Keratinocyte (primary cell): Measurements from ENCODE around the gene DIP2B. TPM values are rescaled to one million over a fixed set of nuclear protein-coding genes. Genes with fewer than 3 reads are reported as not detected.
"Not testable (repeated sequence)": the region's sequence is repeated elsewhere in the genome, so short reads cannot be mapped to it uniquely, and the experiment has no call there.

Source experiments
- DNase-seq: peaks from one replicate; pipeline ENCODE4 v3.0.0-alpha.2; 2011; ENCODE audit warnings: low read depth, missing footprints, low spot score
- FAIRE-seq: peaks from 2 replicates; lab custom pipeline; 2011; peaks lifted over from hg19 to GRCh38; lab: Jason Lieb, UNC
- H2AFZ ChIP-seq: 2 replicates; pipeline ENCODE4 v1.6.0; 2012; ENCODE audit warnings: low read length, control low read depth, inconsistent platforms; ENCODE audit not compliant: control insufficient read depth
- H3K27ac ChIP-seq: 2 replicates; pipeline ENCODE4 v1.5.1; 2011; ENCODE audit warnings: low read length; ENCODE audit not compliant: control insufficient read depth, insufficient read depth
- H3K27me3 ChIP-seq: 3 replicates; pipeline ENCODE4 v1.6.0; 2011; ENCODE audit warnings: low read length; ENCODE audit not compliant: control insufficient read depth, insufficient read depth; ENCODE audit errors: extremely low read depth
- H3K36me3 ChIP-seq, 2 experiments: 2 replicates in 1 of 2; 3 replicates in 1 of 2; pipeline ENCODE4 v1.5.1; 2011; ENCODE audit warnings: low read length in 2 of 2, mild to moderate bottlenecking in 1 of 2; ENCODE audit not compliant: control insufficient read depth in 2 of 2, insufficient read depth in 2 of 2; ENCODE audit errors: extremely low read depth in 1 of 2
- H3K4me1 ChIP-seq: 3 replicates; pipeline ENCODE4 v1.5.1; 2011; ENCODE audit warnings: low read length; ENCODE audit not compliant: control insufficient read depth, insufficient read depth; ENCODE audit errors: extremely low read depth
- H3K4me2 ChIP-seq: 3 replicates; pipeline ENCODE4 v1.6.0; 2011; ENCODE audit warnings: low read depth, low read length; ENCODE audit not compliant: control insufficient read depth, insufficient read depth; ENCODE audit errors: extremely low read depth
- H3K4me3 ChIP-seq, 3 experiments: fragments of 200-600 bp in 1 of 3; sonication (generic) in 1 of 3; 2 replicates in 2 of 3; 3 replicates in 1 of 3; pipeline ENCODE4 v1.5.1; 2011 to 2016; ENCODE audit warnings: low read length in 3 of 3, mild to moderate bottlenecking in 3 of 3, control low read depth in 2 of 3, inconsistent platforms in 1 of 3, low read depth in 1 of 3, mixed read lengths in 1 of 3, mixed run types in 1 of 3, moderate library complexity in 1 of 3; ENCODE audit not compliant: control insufficient read depth in 2 of 3, insufficient read depth in 2 of 3; ENCODE audit errors: extremely low read depth in 1 of 3
- H3K79me2 ChIP-seq: 2 replicates; pipeline ENCODE4 v1.6.0; 2012; ENCODE audit warnings: low read length; ENCODE audit not compliant: control insufficient read depth, insufficient read depth
- H3K9ac ChIP-seq: 3 replicates; pipeline ENCODE4 v1.6.0; 2011; ENCODE audit warnings: low read length; ENCODE audit not compliant: control insufficient read depth, insufficient read depth; ENCODE audit errors: extremely low read depth
- H3K9me1 ChIP-seq: 3 replicates; pipeline ENCODE4 v1.6.0; 2011; ENCODE audit warnings: low read length; ENCODE audit not compliant: control insufficient read depth, insufficient read depth; ENCODE audit errors: extremely low read depth
- H3K9me3 ChIP-seq: 2 replicates; pipeline ENCODE4 v1.5.1; 2012; ENCODE audit warnings: low read depth, low read length; ENCODE audit not compliant: control insufficient read depth
- H4K20me1 ChIP-seq: 3 replicates; pipeline ENCODE4 v1.6.0; 2011; ENCODE audit warnings: low read length; ENCODE audit not compliant: control insufficient read depth, insufficient read depth; ENCODE audit errors: extremely low read depth
- CTCF ChIP-seq, 3 experiments: IDR thresholded peaks in 1 of 3; conservative IDR thresholded peaks in 1 of 3; optimal IDR thresholded peaks in 1 of 3; 2 replicates in 2 of 3; 3 replicates in 1 of 3; pipeline versions ENCODE3 to v1.5.1; 2011; ENCODE audit warnings: low read length in 3 of 3, mild to moderate bottlenecking in 3 of 3, moderate library complexity in 2 of 3, control low read depth in 1 of 3, inconsistent platforms in 1 of 3; ENCODE audit not compliant: insufficient read depth in 2 of 3; ENCODE audit errors: extremely low read depth in 1 of 3
- EZH2 ChIP-seq: IDR thresholded peaks from one replicate; pipeline ENCODE4 v1.6.1; 2012; ENCODE audit warnings: inconsistent platforms, mild to moderate bottlenecking, low read length, moderate library complexity
- dilution Hi-C: fragments of 300-500 bp; cut with MboI; formaldehyde crosslinking; loops from one replicate; pipeline ENCODE4 v1.7.0; 2020; ENCODE audit warnings: low sequenced_read_pairs; ENCODE audit not compliant: extremely low pct_ligation_motif_present
- polyA plus RNA-seq, 5 experiments: library from polyadenylated mRNA; depleted of rRNA in 3 of 5; stranded (reverse) in 3 of 5; stranded (forward) in 1 of 5; unstranded in 1 of 5; fragments of >200 nt; gene quantifications; 1 replicate in 1 of 5; 2 replicates in 3 of 5; 3 replicates in 1 of 5; pipeline versions ENCODE4 v1.2.1 to v1.2.3, GENCODE V29; 2011 to 2012; ENCODE audit warnings: missing spikeins in 2 of 5, low read depth in 1 of 5, low replicate concordance in 1 of 5

The DIP2B gene
- polyA plus RNA-seq, 1 donor (not counting 4 experiments of a cell fraction or from before 2014, with no cell fraction given): 30.2 TPM

- Histone ChIP-seq H2AFZ (no peak overlapping the region), H3K4me1 (no peaks in the 10 kb centered on the region), H3K79me2 (no peaks in the 10 kb centered on the region), H4K20me1 (no peaks in the 10 kb centered on the region), H3K4me3 (no peak overlapping the region), H3K27me3 (no peaks in the 10 kb centered on the region), H3K9ac (no peak overlapping the region), H3K9me3 (no peaks in the 10 kb centered on the region), H3K4me2 (no peak overlapping the region), H3K9me1 (no peaks in the 10 kb centered on the region), H3K27ac (no peak overlapping the region), H3K36me3 (no peaks in the 10 kb centered on the region)
- dilution Hi-C loops: no loop called here
- TF ChIP-seq CTCF (optimal IDR thresholded peaks at IDR 0.05 in 1 of 3, IDR thresholded peaks at IDR 0.05 in 1 of 3, conservative IDR thresholded peaks at IDR 0.05 in 1 of 3; ENCODE audit: extremely low read depth in 1 of 3, insufficient read depth in 2 of 3, low read length in 3 of 3) (no peak), EZH2 (no peak)
- DNase-seq (no peak), FAIRE-seq (no peak)
These were observed 16.0 kb upstream of the DIP2B start for GRCh38 chr12:50488801-50489200.

GRCh38 chr12:50498119-50498518, 6.7 kb upstream of the DIP2B start:
- H3K27me3 ChIP-seq, dilution Hi-C loops, FAIRE-seq, H3K79me2 ChIP-seq, H3K9me3 ChIP-seq, H2AFZ ChIP-seq, H3K36me3 ChIP-seq, H3K27ac ChIP-seq, H3K4me1 ChIP-seq, H3K9me1 ChIP-seq, H3K4me3 ChIP-seq, H3K9ac ChIP-seq, H4K20me1 ChIP-seq, DNase-seq, H3K4me2 ChIP-seq: not testable (repeated sequence)
